WTC11 (cell line): ENCODE results near the gene SH3BP4.

Experiments used
- CTCF ChIP-seq: fragments of 200-600 bp; IDR thresholded peaks from 2 replicates; pipeline ENCODE4 v1.8.0; 2022; ENCODE audit warnings: antibody characterized with exemption
- E2F1 ChIP-seq: sonication (generic); formaldehyde crosslinking; IDR thresholded peaks from 2 replicates; pipeline ENCODE4 v1.8.0; 2022; ENCODE audit warnings: mild to moderate bottlenecking, missing genetic modification reagents
- ERG ChIP-seq: fragments of 250-450 bp; sonication (Bioruptor Pico); IDR thresholded peaks from 2 replicates; pipeline ENCODE4 v1.8.0; 2021; ENCODE audit warnings: mild to moderate bottlenecking
- SMAD4 ChIP-seq: sonication (generic); formaldehyde crosslinking; IDR thresholded peaks from 2 replicates; pipeline ENCODE4 v1.8.0; 2022; ENCODE audit warnings: mild to moderate bottlenecking, missing genetic modification reagents
- TCF7 ChIP-seq: sonication (generic); formaldehyde crosslinking; IDR thresholded peaks from 2 replicates; pipeline ENCODE4 v1.8.0; 2022; ENCODE audit warnings: mild to moderate bottlenecking, low read depth, missing genetic modification reagents, moderate library complexity
- ZNF396 ChIP-seq: fragments of 250-450 bp; sonication (Bioruptor Pico); IDR thresholded peaks from 2 replicates; pipeline ENCODE4 v1.8.0; 2021; ENCODE audit warnings: mild to moderate bottlenecking, moderate library complexity, borderline replicate concordance

GRCh38 chr2:235045336-235045972, 93.6 kb downstream of the SH3BP4 start:
- TF ChIP-seq E2F1 (CRISPR knock-in tag) = no peak
- TF ChIP-seq CTCF = no peak
- TF ChIP-seq SMAD4 (CRISPR knock-in tag) = no peak
- TF ChIP-seq ZNF396 (CRISPR knock-in tag) = no peak
- TF ChIP-seq TCF7 (CRISPR knock-in tag) = no peak
- no peak for TF ChIP-seq ERG (CRISPR knock-in tag)
